CD4-positive, alpha-beta T cell treated with Interleukin-6 at 100 ng/mL for 8 hours (primary cell): ENCODE results near the gene CXCR5.

Source experiments
- DNase-seq: peaks from one replicate; pipeline ENCODE4 v3.0.0-alpha.2; 2020; ENCODE audit warnings: mixed read lengths, low spot score

CXCR5 gene

DNA sequence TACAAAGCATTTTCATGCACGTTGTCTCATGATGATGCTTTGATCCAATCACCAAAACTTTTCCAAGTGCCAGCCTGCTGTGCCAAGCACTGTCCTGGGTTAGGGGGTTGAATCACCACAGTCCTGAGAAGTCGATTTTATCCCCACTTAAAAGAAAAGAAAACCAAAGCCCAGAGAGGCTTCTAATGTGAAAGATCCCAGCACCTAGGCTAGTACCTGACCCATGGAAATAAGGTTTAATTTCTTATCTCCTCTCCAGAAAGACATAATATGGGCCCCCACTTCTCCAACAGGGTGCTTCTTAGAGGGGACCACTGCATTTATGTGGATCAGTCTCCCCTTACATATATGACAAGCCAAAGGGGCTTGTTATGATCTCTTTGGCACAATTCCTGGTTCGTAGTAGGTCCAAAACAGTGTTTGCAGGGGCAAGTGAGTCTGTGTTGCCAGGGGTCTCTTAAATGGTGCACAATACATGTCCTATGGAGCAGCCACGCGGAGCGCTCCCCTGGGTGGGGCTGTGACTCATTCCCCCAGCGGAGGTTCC, 43.9 kb downstream of the CXCR5 start:
- DNase-seq: no peak

DNA sequence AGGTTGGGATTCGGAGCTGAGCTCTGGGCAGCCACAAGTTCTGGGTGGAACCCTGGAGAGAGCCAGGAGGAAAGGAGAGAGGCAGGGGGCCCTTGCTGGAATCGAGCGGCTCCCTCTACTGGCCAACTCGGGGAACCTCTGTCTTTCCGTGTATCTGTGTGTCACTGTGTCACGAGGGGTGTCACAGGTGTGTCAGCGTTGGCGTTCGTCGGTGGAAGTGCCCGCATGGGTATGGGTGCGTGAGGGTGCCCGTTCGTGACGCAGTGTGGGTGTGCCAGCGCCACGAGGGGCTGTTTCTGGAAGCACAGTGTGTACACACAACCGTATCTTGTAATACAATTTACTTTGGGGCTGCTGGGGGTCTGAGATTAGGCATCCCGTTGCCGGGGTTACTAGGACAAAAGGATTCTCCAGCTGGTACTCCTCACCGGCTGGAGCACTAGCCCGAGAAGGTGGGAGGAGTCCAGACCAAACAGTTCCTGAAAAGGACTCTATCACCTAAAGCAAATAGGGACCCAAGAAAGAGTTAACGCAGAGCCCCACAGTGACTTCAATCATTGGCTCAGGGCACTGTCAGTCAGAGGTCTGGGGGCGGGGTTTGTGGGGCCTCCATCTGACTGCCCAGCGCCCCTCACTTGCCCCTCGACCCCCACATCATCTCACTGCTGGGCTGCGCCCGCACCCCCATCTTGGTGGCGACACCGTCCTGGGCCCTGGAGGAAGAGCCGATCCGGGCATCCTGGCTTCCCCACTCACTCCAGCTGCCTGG, 44.6 kb downstream of the CXCR5 start:
- DNase-seq: peak; percentile 94

DNA sequence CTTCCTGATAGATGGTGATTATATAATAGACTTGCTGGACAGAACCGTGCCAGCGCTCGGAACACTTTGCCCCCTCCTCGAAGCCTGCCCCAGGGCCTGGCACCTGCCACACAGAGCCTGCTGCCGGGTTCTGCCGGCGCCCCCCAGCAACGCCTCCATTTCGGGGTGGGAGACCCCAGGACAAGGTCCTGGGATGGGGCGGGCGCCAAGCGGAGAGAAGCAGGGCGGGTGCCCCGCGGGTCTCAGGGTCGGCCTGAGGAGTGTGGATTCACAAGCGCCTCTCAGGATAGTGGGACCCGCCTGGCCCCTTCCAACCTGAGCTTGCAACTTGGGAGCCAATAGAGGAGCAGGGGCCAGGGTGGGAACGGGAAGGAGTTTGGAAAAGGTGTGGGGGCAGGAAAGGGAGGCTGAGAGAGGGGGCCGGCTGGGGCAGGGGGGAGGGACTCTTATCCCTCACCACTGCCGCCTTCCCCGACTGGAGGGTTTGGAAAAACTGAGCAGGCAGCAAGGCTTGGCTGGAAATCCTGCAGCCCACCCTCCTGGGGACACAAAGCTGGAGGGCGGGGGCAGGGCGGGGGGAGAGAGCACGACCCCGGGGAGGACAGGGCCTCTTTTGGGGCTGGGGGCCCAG, 45.3 kb downstream of the CXCR5 start:
- DNase-seq: no peak

DNA sequence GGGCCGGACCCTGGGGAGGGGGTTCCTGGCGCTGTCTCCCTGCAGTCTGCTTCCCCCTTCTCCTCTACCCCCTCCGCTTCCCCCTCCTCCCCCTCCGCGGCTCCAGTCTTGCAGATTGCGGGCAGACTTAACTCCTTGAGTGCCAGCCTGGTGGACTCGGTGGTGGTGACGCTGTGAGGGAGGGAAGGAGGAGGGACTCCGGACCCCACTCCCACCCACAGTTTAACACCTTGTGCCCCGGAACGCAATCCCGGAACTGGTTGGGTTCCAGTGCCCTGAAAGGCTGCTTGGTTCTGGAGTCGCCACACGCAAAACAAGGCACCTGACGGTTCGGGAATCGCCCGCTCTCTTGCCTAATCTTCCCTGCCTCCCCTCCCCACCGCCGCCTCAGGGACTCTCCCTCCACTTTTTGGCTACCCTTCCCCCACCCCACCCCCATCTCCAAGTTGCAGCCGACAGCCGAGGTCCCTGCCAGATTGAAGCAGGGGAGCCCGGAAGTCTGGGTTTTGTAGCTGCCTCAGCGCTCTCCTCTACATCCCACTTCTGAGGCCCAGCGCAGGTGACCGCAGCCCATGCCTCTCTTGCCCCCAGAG, 45.9 kb downstream of the CXCR5 start:
- DNase-seq: peak; percentile 88

DNA sequence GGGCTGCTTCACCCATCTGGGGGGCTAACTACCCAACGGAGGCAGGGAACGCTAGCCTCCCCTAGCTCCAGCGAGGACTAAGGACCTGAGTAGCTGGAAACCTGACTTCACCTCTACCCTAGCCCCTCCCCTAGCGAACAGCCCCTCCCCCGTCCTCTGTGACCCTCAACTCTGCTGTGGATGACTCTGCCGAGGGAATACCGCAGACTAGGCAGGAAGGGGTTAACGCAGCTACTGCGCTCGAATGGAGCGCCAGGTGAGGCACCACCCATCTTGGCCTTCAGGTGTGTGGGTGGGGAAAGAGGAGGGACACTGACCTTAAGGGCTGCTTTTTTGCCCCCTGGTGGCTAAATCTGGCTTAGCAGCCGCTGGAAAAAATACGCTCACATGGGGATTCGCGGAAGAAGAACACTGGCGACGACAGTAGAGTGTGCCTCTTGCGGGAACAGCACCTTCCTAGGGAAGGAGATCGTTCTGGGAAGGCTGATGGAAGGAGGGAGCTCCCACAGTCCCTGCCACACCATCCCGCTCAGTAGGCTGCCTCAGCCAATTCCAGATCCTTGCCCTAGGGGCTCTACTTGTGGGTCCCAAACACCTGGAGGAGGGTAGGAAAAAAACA, 46.5 kb downstream of the CXCR5 start:
- peak; percentile 87 for DNase-seq

DNA sequence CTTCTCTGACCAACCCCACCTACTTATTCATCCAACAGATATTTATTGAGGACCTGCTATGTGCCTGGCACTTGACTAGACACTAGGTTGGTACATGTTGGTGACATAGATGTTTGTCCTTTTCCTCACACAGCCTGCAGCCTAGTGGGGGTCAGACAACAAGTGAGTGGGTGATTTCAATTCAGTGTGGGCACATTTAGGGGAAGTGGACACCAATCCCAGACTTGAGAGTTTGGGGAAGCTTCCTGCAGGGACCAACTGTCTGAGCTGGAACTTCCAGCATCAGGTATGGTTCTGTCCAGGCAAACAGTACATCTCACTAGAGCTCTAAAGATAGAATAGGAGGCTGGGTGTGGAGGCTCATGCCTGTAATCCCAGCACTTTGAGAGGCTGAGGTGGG, 47.9 kb downstream of the CXCR5 start:
- DNase-seq: no peak

DNA sequence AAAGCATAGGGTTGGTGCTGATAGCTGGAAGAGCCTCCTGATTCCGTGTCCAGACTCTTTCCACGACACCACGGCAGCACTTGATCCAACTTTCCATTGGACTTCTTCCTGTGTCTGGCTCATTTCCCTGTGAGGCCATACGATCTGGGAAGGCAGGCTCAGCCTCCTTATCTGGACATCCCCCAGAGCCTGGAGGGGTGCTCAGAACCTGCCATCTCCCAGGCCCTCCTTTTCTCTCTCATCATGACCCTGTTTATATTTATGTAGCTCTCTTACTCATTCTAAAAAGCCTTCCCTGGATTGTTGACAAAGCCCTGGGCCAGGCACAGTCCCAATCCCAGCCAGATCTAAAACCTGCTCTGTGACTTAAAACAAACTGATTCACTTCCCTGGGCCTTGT, 49.8 kb downstream of the CXCR5 start:
- DNase-seq: no peak

DNA sequence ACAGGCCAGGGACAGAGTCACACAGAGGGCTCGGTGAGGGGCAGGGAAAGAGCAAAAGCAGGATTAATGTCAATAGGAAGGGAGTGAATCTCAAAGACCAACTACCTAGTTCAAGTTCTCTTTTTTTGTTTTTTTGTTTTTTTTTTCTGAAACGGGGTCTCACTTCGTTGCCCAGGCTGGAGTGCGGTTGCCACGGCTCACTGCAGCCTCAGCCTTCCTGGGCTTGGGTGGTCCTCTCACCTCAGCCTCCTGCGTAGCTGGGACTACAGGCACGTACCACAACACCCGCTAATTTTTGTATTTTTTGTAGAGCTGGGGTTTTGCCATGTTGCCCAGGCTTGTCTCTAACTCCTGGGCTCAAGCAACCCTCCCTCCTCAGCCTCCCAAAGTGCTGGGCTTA, 51.7 kb downstream of the CXCR5 start:
- no peak for DNase-seq

DNA sequence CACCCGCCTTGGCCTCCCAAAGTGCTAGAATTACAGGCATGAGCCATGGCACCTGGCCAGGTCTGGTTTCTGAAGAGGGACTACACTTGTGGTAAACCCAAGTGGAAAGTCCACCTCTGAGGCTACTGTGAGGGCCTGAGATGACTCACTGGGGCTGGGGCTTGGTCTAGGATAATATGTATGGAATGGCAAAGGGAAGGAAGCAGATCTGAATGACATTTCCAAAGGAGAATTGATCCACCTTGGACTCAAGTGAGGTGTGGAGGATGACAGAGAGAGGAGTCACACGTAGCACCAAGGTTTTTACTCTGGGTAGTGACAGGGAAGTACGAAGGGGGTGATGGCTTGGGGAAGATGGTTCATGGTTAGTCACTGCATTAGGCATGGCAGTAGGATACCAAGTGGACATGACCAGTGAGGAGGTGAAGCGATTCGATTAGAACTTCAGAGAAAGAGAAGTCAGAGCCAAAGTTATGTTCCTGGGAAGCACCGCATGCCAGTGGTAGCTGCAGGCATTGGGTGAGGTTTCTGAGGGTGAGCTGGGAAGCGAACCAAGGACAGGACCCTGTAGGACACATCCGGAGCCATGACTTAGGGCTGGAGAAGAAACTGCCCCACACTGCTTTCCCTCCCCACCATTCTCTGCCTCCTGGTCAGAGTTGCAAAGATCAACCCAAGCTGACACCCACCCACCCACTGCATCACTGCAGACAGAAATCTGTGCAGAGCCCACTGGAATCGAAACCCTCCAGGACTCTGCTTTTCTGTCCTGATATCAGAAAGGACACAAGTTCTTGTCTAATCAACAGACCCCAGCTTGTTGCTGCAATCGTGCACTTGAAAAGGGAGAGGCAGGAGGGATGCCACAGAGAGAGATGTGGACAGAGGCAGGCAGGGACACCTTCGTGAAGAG, 55.1 kb downstream of the CXCR5 start:
- no peak for DNase-seq

DNA sequence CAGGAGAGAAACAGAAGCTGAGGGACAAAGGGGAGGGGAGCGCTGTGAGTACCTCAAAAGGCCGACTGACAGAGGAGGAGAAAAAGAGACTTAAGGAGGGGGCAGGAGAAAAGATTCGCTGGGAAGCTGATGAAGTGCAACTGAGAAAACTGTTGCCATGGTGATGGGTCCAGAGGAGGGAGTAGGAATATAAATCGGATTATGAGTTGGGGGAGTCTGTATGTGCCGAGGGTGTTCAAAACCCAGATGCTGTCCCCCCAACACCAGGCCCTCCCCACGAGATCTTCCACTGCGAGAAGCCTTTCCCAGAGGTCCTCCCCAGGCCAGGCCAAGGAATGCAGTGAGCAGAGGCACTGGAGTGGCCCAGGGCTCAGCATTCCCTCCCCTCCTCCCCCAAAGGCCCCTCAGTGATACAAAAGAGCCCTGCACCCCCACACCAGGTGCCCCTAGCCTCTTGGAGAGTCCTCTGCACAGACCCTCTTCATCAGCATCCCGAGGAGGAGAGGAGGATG, 55.8 kb downstream of the CXCR5 start:
- no peak for DNase-seq

DNA sequence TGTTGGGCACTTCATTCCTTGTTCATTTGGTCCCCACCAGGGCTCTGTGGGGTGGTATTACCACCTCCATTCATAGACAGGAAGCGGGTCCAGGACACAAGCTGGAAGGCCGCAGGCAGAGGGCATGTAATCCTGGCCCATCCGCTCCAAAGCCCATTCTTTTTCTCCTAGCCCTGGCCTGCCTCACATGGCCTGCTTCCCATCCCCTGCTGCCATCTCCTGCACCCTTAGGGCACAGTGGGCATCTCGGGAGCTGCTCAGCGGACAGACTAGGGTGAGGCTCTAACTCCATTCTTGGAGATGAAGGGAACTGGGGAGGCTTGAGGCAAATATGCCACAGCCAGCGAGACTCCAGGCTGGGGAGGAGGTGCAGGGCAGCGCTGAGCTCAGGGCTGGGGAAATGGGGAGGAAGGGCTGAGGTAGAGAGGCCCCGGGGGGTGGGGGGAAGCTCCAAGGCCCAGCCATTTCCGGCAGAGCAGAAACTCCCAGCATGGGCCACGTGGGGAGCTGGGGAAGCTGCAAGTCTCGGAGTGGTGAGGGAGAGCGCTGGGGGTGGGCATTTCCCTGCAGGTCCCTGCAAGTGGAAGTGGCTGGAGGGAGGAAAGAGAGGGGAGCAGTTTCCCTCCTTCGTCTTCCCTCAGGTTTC, 56.4 kb downstream of the CXCR5 start:
- peak; percentile 63 for DNase-seq

DNA sequence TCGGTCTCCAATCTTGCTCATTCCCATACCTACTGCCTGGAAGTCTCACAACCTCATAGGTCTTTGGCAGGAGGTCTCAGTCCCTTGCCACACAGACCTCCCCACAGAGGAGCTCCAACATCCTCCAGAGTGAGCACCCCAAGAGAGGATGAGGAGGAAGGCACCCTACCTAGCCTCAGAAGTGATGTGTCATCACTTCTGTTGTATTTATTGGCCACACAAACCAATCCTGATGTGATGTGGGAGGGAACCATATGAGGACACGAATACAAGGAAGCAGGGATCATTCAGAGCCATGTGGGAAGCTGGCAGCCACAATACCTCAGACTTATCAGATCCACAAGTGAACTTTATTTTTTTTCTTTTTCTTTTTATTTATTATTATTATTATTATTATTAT, 63.4 kb downstream of the CXCR5 start:
- no peak for DNase-seq
